ENCODE data around the gene CACNA1I.

- TF ChIP-seq POLR2A (IDR thresholded peaks at IDR 0.05; ENCODE audit: low read depth): no peak
- TF ChIP-seq CTCF (IDR thresholded peaks at IDR 0.05): no peak
These were observed 88.4 kb downstream of the CACNA1I start for GRCh38 chr22:39658806-39659463.

Measured in esophagus muscularis mucosa (tissue), 3 donors.